ENCODE results near the gene DOC2B. TPM values are rescaled to one million over a fixed set of nuclear protein-coding genes. Genes with fewer than 3 reads are reported as not detected.
"Not testable (repeated sequence)": the region's sequence is repeated elsewhere in the genome, so short reads cannot be mapped to it uniquely, and the experiment has no call there.

DOC2B gene
- total RNA-seq, 1 donor from 2014 or later: 0.11 TPM

DNA sequence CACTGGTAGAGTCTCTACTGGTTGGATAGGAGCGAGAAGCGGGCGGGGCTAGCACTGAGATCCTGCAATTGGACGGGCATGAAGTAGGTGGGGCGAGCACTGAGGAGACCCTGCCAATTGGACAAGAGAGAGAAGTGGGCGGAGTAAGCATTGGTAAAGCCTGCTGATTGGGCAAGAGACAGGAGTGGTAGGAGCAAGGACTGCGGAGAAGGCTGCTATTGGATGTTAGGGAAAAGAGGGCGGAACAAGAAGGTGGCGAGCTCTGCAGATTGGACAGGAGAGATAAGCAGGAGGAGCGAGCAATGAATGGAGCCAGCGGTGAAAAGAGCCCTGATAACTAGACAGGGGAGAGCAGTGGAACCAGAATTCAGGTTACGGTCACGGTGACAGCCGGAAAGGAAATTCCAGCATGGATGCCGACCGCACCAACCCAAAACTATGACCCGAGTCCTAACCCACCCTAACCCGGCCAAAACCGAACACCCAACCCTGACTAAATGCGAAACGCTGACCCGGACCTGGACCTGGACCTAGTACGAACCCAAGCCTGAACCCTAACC is 39.3 kb downstream of the DOC2B start:
- no peak overlapping the region for H3K9ac ChIP-seq (ENCODE audit: low read length)
- no peak overlapping the region for H2AFZ ChIP-seq (ENCODE audit: low read depth, low read length)
- no peak overlapping the region for H3K4me3 ChIP-seq (ENCODE audit: insufficient read depth, low read depth, low read length)
- Mint-ChIP-seq H3K36me3 (ENCODE audit: low read depth, unreplicated experiment) (no peaks in the 10 kb centered on the region), H3K27ac (ENCODE audit: unreplicated experiment) (no peak overlapping the region), H3K4me1 (ENCODE audit: low read depth, unreplicated experiment) (no peaks in the 10 kb centered on the region), H3K4me3 (ENCODE audit: unreplicated experiment) (no peak overlapping the region), H3K9me3 (ENCODE audit: unreplicated experiment) (peaks cover 6% of the 10 kb centered on the region), H3K27me3 (ENCODE audit: low read depth, unreplicated experiment) (peaks cover 10% of the 10 kb centered on the region)
- no peaks in the 10 kb centered on the region for H3K79me2 ChIP-seq (ENCODE audit: insufficient read depth, low read length)
- FAIRE-seq: no peak
- peak; percentile 11 for DNase-seq (ENCODE audit: low read depth)
- no peaks in the 10 kb centered on the region for H4K20me1 ChIP-seq (ENCODE audit: insufficient read depth, low read length)
- H3K4me2 ChIP-seq (ENCODE audit: low read length): no peak overlapping the region
- H3K27ac ChIP-seq (ENCODE audit: low read depth, low read length): no peak overlapping the region
- H3K27me3 ChIP-seq (ENCODE audit: insufficient read depth, low read length): no peaks in the 10 kb centered on the region
- no peaks in the 10 kb centered on the region for H3K9me3 ChIP-seq (ENCODE audit: insufficient read depth, low read depth, low read length)
- no peaks in the 10 kb centered on the region for H3K4me1 ChIP-seq (ENCODE audit: insufficient read depth, low read length)
- TF ChIP-seq CTCF (IDR thresholded peaks at IDR 0.05; ENCODE audit: insufficient read depth, low read depth, low read length): no peak
- H3K36me3 ChIP-seq (ENCODE audit: insufficient read depth, low read length): no peaks in the 10 kb centered on the region

GRCh38 chr17:139401-140205 is 41.8 kb downstream of the DOC2B start:
- not testable (repeated sequence) for H3K9me3 Mint-ChIP-seq (ENCODE audit: unreplicated experiment); H4K20me1 ChIP-seq (ENCODE audit: insufficient read depth, low read length); H3K9me3 ChIP-seq (ENCODE audit: insufficient read depth, low read depth, low read length); H3K79me2 ChIP-seq (ENCODE audit: insufficient read depth, low read length); DNase-seq (ENCODE audit: low read depth); H3K27ac ChIP-seq (ENCODE audit: low read depth, low read length); H3K4me1 Mint-ChIP-seq (ENCODE audit: low read depth, unreplicated experiment); FAIRE-seq; H3K27me3 Mint-ChIP-seq (ENCODE audit: low read depth, unreplicated experiment); H3K36me3 ChIP-seq (ENCODE audit: insufficient read depth, low read length); H3K27me3 ChIP-seq (ENCODE audit: insufficient read depth, low read length); H3K4me1 ChIP-seq (ENCODE audit: insufficient read depth, low read length); H3K27ac Mint-ChIP-seq (ENCODE audit: unreplicated experiment); H2AFZ ChIP-seq (ENCODE audit: low read depth, low read length); H3K4me3 Mint-ChIP-seq (ENCODE audit: unreplicated experiment); H3K36me3 Mint-ChIP-seq (ENCODE audit: low read depth, unreplicated experiment); H3K4me2 ChIP-seq (ENCODE audit: low read length); H3K9ac ChIP-seq (ENCODE audit: low read length); H3K4me3 ChIP-seq (ENCODE audit: insufficient read depth, low read depth, low read length)

- not testable (repeated sequence) for H3K4me3 Mint-ChIP-seq (ENCODE audit: unreplicated experiment); H3K4me1 Mint-ChIP-seq (ENCODE audit: low read depth, unreplicated experiment); H3K9me3 Mint-ChIP-seq (ENCODE audit: unreplicated experiment); H2AFZ ChIP-seq (ENCODE audit: low read depth, low read length); H3K27ac ChIP-seq (ENCODE audit: low read depth, low read length); H3K9me3 ChIP-seq (ENCODE audit: insufficient read depth, low read depth, low read length); H3K36me3 ChIP-seq (ENCODE audit: insufficient read depth, low read length); H3K27ac Mint-ChIP-seq (ENCODE audit: unreplicated experiment); H3K79me2 ChIP-seq (ENCODE audit: insufficient read depth, low read length); H3K36me3 Mint-ChIP-seq (ENCODE audit: low read depth, unreplicated experiment); H3K27me3 ChIP-seq (ENCODE audit: insufficient read depth, low read length); H3K4me2 ChIP-seq (ENCODE audit: low read length); FAIRE-seq; H3K4me1 ChIP-seq (ENCODE audit: insufficient read depth, low read length); H4K20me1 ChIP-seq (ENCODE audit: insufficient read depth, low read length); H3K4me3 ChIP-seq (ENCODE audit: insufficient read depth, low read depth, low read length); DNase-seq (ENCODE audit: low read depth); H3K9ac ChIP-seq (ENCODE audit: low read length); H3K27me3 Mint-ChIP-seq (ENCODE audit: low read depth, unreplicated experiment)
Measured at GRCh38 chr17:137166-137807, 44.2 kb downstream of the DOC2B start, which contains the start of gene SCGB1C2. Gene SCGB1C2 (plus strand): TSS chr17:137569. CDS start chr17:137591, 22 bp downstream.

DNA sequence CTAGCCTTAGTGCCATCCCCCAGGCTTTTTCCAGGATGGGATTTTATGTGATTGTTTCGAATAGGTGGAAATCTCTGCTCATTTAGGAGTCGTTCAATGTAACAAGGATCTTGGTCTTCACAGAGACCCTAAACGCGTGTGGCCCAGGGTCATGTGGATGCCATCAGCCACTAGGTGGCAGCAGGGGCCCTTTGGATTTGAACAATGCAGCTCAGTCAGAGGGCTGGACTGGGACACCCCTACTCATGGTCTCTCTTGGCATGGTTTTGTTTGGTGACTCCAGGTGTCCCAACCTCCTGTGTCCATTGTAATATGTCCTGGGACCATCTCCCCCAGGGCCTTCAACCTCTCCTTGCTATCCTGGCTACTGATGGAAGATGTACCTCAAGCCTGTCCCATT is 44.9 kb downstream of the DOC2B start:
- not testable (repeated sequence) for H3K4me3 Mint-ChIP-seq (ENCODE audit: unreplicated experiment); H3K9ac ChIP-seq (ENCODE audit: low read length); DNase-seq (ENCODE audit: low read depth); H3K27me3 ChIP-seq (ENCODE audit: insufficient read depth, low read length); H3K27ac Mint-ChIP-seq (ENCODE audit: unreplicated experiment); H3K36me3 ChIP-seq (ENCODE audit: insufficient read depth, low read length); H2AFZ ChIP-seq (ENCODE audit: low read depth, low read length); H3K9me3 Mint-ChIP-seq (ENCODE audit: unreplicated experiment); H3K4me2 ChIP-seq (ENCODE audit: low read length); H3K4me1 ChIP-seq (ENCODE audit: insufficient read depth, low read length); H3K79me2 ChIP-seq (ENCODE audit: insufficient read depth, low read length); H3K4me3 ChIP-seq (ENCODE audit: insufficient read depth, low read depth, low read length); H3K27me3 Mint-ChIP-seq (ENCODE audit: low read depth, unreplicated experiment); FAIRE-seq; H3K9me3 ChIP-seq (ENCODE audit: insufficient read depth, low read depth, low read length); H4K20me1 ChIP-seq (ENCODE audit: insufficient read depth, low read length); H3K36me3 Mint-ChIP-seq (ENCODE audit: low read depth, unreplicated experiment); H3K4me1 Mint-ChIP-seq (ENCODE audit: low read depth, unreplicated experiment); H3K27ac ChIP-seq (ENCODE audit: low read depth, low read length)

GRCh38 chr17:135895-136294 is 45.6 kb downstream of the DOC2B start:
- H2AFZ ChIP-seq (ENCODE audit: low read depth, low read length); H3K4me3 Mint-ChIP-seq (ENCODE audit: unreplicated experiment); H3K4me1 ChIP-seq (ENCODE audit: insufficient read depth, low read length); H3K27ac ChIP-seq (ENCODE audit: low read depth, low read length); H3K27ac Mint-ChIP-seq (ENCODE audit: unreplicated experiment); FAIRE-seq; H4K20me1 ChIP-seq (ENCODE audit: insufficient read depth, low read length); H3K4me2 ChIP-seq (ENCODE audit: low read length); H3K79me2 ChIP-seq (ENCODE audit: insufficient read depth, low read length); H3K4me3 ChIP-seq (ENCODE audit: insufficient read depth, low read depth, low read length); H3K27me3 Mint-ChIP-seq (ENCODE audit: low read depth, unreplicated experiment); H3K9ac ChIP-seq (ENCODE audit: low read length); H3K9me3 Mint-ChIP-seq (ENCODE audit: unreplicated experiment); H3K4me1 Mint-ChIP-seq (ENCODE audit: low read depth, unreplicated experiment); H3K36me3 Mint-ChIP-seq (ENCODE audit: low read depth, unreplicated experiment); DNase-seq (ENCODE audit: low read depth); H3K9me3 ChIP-seq (ENCODE audit: insufficient read depth, low read depth, low read length); H3K27me3 ChIP-seq (ENCODE audit: insufficient read depth, low read length); H3K36me3 ChIP-seq (ENCODE audit: insufficient read depth, low read length): not testable (repeated sequence)

Measured in astrocyte (in vitro differentiated cells and primary cell).